Activated B cell treated with CpG ODN at 0.5 μM for 24 hours (primary cell): Measurements from ENCODE around the gene NRG3. TPM values are rescaled to one million over a fixed set of nuclear protein-coding genes. Genes with fewer than 3 reads are reported as not detected.
"Not testable (repeated sequence)": the region's sequence is repeated elsewhere in the genome, so short reads cannot be mapped to it uniquely, and the experiment has no call there.

Source experiments
- ATAC-seq: fragments of 200-7000 bp; cut with Tn5 transposase; one replicate; pipeline ENCODE4 v1.10.0; 2021; ENCODE audit warnings: low read depth, mild to moderate bottlenecking, moderate library complexity
- CTCF ChIA-PET: fragments of 350-600 bp; sonication (Branson Sonifier 250); formaldehyde crosslinking; loops from one replicate; lab custom pipeline; 2021; ENCODE audit warnings: antibody characterized with exemption; lab: Charles Lee
- POLR2A ChIA-PET: fragments of 350-600 bp; sonication (Branson Sonifier 250); formaldehyde crosslinking; loops from one replicate; lab custom pipeline; 2021; ENCODE audit warnings: antibody characterized with exemption; lab: Charles Lee
- DNase-seq: peaks from one replicate; pipeline ENCODE4 v3.0.0; 2022
- H3K27ac Mint-ChIP-seq: one replicate; pipeline ENCODE4 v1.8.0; 2020; ENCODE audit warnings: mixed read lengths
- H3K27me3 Mint-ChIP-seq: one replicate; pipeline ENCODE4 v1.8.0; 2021; ENCODE audit warnings: mixed read lengths
- H3K36me3 Mint-ChIP-seq: one replicate; pipeline ENCODE4 v1.8.0; 2021; ENCODE audit warnings: low read depth, mixed read lengths
- H3K4me1 Mint-ChIP-seq: one replicate; pipeline ENCODE4 v1.8.0; 2021; ENCODE audit warnings: mixed read lengths
- H3K4me3 Mint-ChIP-seq: one replicate; pipeline ENCODE4 v1.8.0; 2020; ENCODE audit warnings: mild to moderate bottlenecking, mixed read lengths
- H3K9me3 Mint-ChIP-seq: one replicate; pipeline ENCODE4 v1.8.0; 2020; ENCODE audit warnings: mixed read lengths
- CTCF ChIP-seq: fragments of 200-600 bp; IDR thresholded peaks from one replicate; pipeline ENCODE4 v1.8.0; 2022; ENCODE audit warnings: antibody characterized with exemption, mild to moderate bottlenecking
- intact Hi-C: fragments of 100-400 bp; cut with micrococcal nuclease; formaldehyde crosslinking; loops from one replicate; pipeline ENCODE4 v1.15.1; 2024
- total RNA-seq: library from RNA; stranded (reverse); gene quantifications from 2 replicates; pipeline ENCODE4 v1.2.3, GENCODE V29; 2022

The NRG3 gene
- total RNA-seq, 1 donor from 2014 or later, result not detected

- H3K36me3 Mint-ChIP-seq, result no peaks in the 10 kb centered on the region
- H3K4me1 Mint-ChIP-seq, result no peaks in the 10 kb centered on the region
- no peak for TF ChIP-seq CTCF
- ATAC-seq (no peak), DNase-seq (no peak)
- POLR2A ChIA-PET, result no interaction called here
- H3K9me3 Mint-ChIP-seq, result no peaks in the 10 kb centered on the region
- H3K4me3 Mint-ChIP-seq, result no peak overlapping the region
- intact Hi-C loops, result no loop called here
- H3K27me3 Mint-ChIP-seq, result no peaks in the 10 kb centered on the region
- H3K27ac Mint-ChIP-seq, result no peak overlapping the region
- CTCF ChIA-PET, result no interaction called here
Observed at GRCh38 chr10:82953331-82953730, 1078.3 kb downstream of the NRG3 start.

- CTCF ChIA-PET, result no interaction called here
- Mint-ChIP-seq H3K4me3 (no peak overlapping the region), H3K9me3 (no peaks in the 10 kb centered on the region), H3K36me3 (no peaks in the 10 kb centered on the region), H3K27ac (no peak overlapping the region), H3K27me3 (no peaks in the 10 kb centered on the region), H3K4me1 (no peaks in the 10 kb centered on the region)
- POLR2A ChIA-PET, result no interaction called here
- ATAC-seq (no peak), DNase-seq (no peak)
- TF ChIP-seq CTCF, result no peak
- intact Hi-C loops, result no loop called here
Observed at GRCh38 chr10:82953909-82954308, 1078.9 kb downstream of the NRG3 start.

- H3K4me1 Mint-ChIP-seq, H3K4me3 Mint-ChIP-seq, DNase-seq, POLR2A ChIA-PET, H3K27me3 Mint-ChIP-seq, intact Hi-C loops, H3K9me3 Mint-ChIP-seq, CTCF ChIA-PET, H3K36me3 Mint-ChIP-seq, ATAC-seq, H3K27ac Mint-ChIP-seq: not testable (repeated sequence)
Observed at GRCh38 chr10:82960421-82961060, 1085.5 kb downstream of the NRG3 start.

GRCh38 chr10:82961864-82962263 is 1086.9 kb downstream of the NRG3 start:
- intact Hi-C loops, result no loop called here
- POLR2A ChIA-PET, result no interaction called here
- Mint-ChIP-seq H3K27ac (no peak overlapping the region), H3K4me1 (no peaks in the 10 kb centered on the region), H3K9me3 (no peaks in the 10 kb centered on the region), H3K36me3 (no peaks in the 10 kb centered on the region), H3K4me3 (no peak overlapping the region), H3K27me3 (no peaks in the 10 kb centered on the region)
- no peak for ATAC-seq
- no peak for TF ChIP-seq CTCF
- CTCF ChIA-PET, result no interaction called here
- no peak for DNase-seq

- Mint-ChIP-seq H3K4me1 (no peaks in the 10 kb centered on the region), H3K9me3 (no peaks in the 10 kb centered on the region), H3K4me3 (no peak overlapping the region), H3K27ac (no peak overlapping the region), H3K27me3 (no peaks in the 10 kb centered on the region), H3K36me3 (no peaks in the 10 kb centered on the region)
- TF ChIP-seq CTCF, result no peak
- ATAC-seq (no peak), DNase-seq (no peak)
- POLR2A ChIA-PET, result interaction anchor here (0.6 kb wide), 1 partner anchor 1639 kb away, joined by 9 read pairs; no protein-coding TSS in a partner anchor
- intact Hi-C loops, result no loop called here
- CTCF ChIA-PET, result no interaction called here
Observed at GRCh38 chr10:82966130-82966529, 1091.1 kb downstream of the NRG3 start.

- no peak for TF ChIP-seq CTCF
- no peak overlapping the region for H3K27ac Mint-ChIP-seq
- no peaks in the 10 kb centered on the region for H3K36me3 Mint-ChIP-seq
- H3K9me3 Mint-ChIP-seq, result no peaks in the 10 kb centered on the region
- ATAC-seq, result no peak
- intact Hi-C loops, result no loop called here
- no peak for DNase-seq
- POLR2A ChIA-PET, result no interaction called here
- H3K4me1 Mint-ChIP-seq, result no peaks in the 10 kb centered on the region
- CTCF ChIA-PET, result no interaction called here
- no peaks in the 10 kb centered on the region for H3K27me3 Mint-ChIP-seq
- no peak overlapping the region for H3K4me3 Mint-ChIP-seq
Observed at GRCh38 chr10:82968533-82968932, 1093.5 kb downstream of the NRG3 start.
